NCI-H748 (cell line): ENCODE data around the gene EEF1A1.
"Not testable (repeated sequence)": the region's sequence is repeated elsewhere in the genome, so short reads cannot be mapped to it uniquely, and the experiment has no call there.

ENCODE experiments used
- DNase-seq: peaks from one replicate; lab custom pipeline; 2025; ENCODE audit not compliant: unreplicated experiment; lab: John Stamatoyannopoulos, UW

Gene EEF1A1

DNA sequence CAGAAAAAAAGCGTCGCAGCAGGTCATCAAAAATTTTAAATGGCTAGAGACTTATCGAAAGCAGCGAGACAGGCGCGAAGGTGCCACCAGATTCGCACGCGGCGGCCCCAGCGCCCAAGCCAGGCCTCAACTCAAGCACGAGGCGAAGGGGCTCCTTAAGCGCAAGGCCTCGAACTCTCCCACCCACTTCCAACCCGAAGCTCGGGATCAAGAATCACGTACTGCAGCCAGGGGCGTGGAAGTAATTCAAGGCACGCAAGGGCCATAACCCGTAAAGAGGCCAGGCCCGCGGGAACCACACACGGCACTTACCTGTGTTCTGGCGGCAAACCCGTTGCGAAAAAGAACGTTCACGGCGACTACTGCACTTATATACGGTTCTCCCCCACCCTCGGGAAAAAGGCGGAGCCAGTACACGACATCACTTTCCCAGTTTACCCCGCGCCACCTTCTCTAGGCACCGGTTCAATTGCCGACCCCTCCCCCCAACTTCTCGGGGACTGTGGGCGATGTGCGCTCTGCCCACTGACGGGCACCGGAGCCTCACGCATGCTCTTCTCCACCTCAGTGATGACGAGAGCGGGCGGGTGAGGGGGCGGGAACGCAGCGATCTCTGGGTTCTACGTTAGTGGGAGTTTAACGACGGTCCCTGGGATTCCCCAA, at the start of gene EEF1A1:
EEF1A1 (minus strand) TSS at position 345 of the 663 bp plus-strand sequence. CDS start 1,006 bp downstream, outside the sequence.
- DNase-seq, result peak; percentile 99

DNA sequence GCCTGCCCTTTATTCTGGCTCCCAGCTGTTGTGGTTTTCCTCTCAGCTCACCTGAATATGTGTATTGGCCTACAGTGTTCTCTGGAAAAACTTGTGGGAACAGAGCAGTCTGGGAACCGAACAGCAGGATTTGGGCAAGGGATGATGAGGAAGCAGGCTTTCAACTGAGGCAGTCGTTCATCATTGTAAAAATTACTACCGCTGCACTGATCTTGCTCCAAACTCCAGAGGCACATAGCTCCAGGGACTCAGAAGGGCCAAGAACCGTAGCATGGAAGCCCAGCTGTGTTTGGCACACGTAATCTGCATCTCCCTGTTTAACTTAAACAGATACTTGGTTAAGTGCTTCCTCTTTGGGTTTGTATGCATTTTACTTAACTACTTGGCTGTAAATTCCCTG, 48.3 kb upstream of the EEF1A1 start:
- DNase-seq, result no peak

DNA sequence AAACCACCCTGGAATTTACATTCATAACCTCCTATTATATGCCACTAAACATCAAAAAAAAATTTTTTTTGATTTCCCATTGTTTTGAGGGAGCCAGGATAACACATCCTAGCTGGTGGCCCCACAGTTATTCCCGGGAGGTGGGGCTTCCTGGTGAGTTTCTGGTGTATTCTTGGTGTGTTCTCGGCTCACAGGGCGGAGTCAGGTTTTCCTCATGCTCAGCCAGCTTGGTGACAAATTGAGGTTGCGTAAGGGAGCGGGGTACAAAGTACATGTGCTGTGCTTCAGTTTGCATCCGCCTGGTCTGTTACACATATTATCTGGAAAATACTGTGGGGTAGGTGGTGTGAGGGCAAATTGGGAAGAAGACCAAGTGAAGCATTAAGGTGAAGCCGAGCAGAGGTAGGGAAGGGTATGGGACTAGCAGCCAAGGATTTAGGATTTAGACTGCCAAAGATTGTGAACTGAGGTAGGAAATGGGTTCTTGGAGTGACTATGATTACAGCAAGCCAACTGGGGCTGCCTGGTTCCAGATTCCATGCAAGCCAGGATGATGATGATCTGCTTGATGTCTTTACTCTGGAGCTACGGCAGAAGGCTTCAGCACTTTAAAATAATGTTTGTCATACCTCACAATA, 46.2 kb upstream of the EEF1A1 start:
- DNase-seq, result no peak

DNA sequence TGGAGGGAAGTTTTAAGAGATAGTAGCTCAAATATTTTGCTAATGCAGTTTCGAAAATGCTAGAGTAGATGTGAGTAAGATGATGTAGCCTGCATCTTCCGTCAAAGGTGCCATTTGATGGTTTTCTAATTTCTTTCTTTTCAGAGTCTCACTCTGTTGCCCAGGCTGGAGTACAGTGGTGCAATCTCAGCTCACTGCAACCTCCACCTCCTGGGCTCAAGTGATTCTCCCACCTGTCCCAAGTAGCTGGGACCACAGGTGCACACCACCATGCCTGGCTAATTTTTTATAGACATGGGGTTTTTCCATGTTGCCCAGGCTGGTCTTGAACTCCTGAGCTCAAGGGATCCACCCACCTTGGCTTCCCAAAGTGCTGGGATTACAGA, 45.6 kb upstream of the EEF1A1 start:
- not testable (repeated sequence) for DNase-seq

DNA sequence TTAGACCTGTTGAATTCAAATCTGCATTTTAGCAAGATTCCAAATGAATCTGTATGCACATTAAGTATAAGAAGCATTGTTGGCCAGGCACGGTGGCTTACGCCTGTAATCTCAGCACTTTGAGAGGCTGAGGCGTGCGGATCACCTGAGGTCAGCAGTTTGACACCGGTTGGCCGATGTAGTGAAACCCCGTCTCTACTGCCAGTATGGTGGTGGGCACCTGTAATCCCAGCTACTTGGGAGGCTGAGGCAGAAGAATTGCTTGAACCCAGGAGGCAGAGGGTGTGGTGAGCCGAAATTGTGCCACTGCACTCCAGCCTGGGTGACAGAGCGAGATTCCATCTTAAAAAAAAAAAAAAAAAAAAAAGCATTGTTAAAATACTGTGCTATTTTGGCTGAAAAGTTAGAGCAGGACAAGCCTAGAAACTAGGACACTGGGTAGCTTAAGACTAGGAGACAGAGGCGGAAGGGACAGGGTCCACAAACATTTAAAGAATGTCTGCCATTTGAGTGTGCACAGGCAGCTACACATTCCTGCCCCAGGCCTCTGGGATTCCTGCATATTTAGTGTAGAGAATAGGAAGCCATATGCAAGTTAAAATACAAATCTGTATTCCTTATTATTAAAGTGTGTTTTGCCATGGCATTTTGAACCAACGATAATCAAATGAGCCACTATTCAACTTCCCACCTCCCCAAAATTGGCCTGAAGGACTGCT, 45.1 kb upstream of the EEF1A1 start:
- DNase-seq, result no peak

DNA sequence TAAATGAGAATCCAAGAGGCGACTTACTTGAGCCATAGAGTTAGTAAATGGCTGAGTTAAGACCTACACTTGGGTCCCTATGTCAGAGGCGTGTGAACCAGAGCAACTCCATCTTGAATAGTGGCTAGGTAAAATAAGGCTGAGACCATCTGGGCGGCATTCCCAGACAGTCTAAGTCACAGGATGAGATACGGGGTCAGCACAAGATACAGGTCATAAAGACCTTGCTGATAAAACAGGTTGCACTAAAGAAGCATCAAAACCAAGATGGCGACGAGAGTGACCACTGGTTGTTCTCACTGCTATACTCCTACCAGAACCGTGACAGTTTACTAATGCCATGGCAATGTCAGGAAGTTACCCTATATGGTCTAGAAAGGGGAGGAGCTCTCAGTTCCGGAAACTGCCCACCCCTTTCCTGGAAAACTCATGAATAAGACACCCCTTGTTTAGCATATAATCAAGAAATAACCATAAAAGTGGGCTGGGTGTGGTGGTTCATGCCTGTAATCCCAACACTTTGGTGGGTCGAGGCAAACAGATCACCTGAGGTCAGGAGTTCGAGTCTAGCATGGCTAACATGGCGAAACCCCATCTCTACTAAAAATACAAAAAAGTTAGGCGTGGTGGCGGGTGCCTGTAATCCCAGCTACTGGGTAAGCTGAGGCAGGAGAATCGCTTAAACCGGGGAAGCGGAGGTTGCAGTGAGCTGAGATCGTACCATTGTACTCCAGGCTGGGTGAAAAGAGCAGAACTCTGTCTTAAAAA, 43.9 kb upstream of the EEF1A1 start:
- DNase-seq, result no peak

DNA sequence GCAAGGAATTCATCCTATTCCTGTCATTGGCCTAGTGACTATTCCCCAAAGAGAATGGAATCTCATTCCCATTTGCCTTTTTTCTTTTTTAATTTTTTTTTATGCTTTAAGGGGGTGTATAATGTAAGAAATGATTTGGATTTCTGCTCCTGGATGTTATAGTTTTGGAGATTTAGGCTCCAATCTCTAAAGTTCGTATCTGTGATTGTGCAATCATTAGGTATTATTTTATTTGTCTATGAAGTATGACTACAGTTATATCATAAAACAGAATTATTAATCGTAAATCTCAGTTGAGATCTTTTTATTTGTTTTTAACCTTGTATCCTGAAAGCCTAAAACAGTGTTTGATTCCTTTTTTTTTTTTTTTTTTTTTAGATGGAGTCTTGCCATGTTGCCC, 41.7 kb upstream of the EEF1A1 start:
- no peak for DNase-seq

DNA sequence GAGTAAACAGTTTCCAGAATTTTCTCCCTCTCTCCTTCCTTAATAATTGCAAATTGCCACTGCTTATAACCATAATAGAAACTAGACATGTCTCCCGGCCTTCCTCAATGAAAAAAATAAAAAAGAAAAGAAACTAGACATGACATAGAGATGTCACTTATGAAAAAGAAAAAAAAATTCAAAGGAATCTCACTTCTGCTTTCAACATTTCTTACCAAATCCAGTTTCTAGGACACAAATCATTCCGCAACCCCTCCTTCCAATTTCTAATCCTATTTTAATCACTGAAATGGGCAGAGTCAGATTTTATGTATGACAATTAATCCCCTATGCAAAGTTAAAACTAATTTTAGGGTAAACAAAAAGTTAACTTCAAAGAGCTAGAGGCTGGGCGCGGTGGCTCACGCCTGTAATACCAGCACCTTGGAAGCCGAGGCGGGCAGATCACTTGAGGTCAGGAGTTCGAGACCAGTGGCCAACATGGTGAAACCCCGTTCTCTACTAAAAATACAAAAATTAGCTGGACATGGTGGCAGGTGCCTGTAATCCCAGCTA, 40.1 kb upstream of the EEF1A1 start:
- DNase-seq, result no peak

DNA sequence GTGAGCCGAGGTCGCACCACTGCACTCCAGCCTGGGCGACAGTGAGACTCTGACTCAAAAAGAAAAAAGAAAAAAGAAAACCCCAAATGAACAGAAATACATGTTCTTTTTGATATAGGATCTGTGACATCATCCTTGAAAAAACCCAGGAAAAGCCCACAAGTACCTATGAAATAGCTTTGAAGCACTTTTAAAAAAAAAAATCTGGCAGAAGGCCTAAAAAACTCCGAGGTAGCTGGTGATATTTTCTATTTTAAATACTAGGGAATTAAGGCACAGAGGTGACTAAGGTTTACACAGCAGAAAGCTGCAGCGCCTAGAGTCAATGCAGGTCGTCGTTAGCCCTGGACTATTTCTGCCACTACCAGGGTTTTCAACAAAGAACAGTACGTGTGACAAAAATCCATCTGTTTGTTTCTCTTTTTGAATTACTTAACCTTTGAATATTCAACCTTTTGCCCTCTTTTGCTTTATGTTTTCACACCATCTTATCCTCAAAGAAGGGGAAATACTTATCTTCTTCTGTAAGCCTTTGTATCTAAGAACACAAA, 39.4 kb upstream of the EEF1A1 start:
- no peak for DNase-seq

DNA sequence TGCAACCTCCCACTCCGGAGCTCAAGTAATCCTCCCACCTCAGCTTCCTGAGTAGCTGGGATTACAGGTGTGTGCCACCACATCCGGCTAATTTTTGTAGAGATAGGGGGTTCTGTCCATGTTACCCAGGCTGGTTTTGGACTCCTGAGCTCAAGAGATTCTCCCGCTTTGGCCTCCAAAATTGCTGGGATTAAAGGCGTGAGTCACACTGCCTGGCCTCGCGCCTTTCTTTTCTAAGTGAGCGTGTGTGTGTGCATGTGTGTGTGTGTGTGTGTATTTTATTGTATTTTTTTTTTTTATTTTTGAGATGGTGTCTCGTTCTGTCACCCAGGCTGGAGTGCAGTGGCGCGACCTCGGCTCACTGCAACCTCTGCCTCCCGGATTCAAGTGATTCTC, 38.6 kb upstream of the EEF1A1 start:
- not testable (repeated sequence) for DNase-seq

DNA sequence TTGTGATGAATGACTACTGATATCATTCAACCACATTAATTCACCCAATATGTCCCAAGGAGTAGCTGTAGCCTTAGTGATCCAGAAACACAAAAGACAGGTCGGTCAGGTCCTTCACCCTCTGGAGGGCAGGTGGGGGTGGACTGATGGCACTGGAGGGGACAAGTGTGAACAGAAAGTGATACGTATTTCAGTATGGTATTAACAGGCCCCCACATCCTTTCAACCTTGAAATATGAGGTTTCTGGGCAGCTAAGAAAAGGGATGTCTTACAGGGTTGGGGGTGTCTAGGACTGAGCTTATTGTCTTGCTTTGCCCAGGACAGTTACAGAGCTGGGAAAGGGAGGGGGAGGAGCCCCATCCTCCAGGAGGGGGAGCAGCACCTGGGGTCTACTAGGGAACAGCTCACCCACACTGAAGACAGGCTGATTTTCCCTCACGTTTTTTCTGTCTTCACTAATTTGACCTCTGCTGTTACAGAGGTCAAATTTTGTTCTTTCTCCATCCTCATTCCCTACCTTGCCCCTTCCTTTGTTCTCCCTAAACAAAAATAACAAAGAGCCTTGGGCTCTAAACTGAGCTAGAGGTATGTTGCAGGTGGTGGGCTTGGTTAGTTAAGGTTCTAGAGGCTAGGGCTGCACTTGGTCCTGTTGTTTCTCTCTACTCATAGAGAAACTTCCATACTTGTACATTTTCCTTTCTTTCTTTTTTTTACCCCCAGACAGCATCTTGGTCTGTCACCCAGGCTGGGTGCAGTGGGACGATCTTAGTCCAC, 38.0 kb upstream of the EEF1A1 start:
- no peak for DNase-seq

DNA sequence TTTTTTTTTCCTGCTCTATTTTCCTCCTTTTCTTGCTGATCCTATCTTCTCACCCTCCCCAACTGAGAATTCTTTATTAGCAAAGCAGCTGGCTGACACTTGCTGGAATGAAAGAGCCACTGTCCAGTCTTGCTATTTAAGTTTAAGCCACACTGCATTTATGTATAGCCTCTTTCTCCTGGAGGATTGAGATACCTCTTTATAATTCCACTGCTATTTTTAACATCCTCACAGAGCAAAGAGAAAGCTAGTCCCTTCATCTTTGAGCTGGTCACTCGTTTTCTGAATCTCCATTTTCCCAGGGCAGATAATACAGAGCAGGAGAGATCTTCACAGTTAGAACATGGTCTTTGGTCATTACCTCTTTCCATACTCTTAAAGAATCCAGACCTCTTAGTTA, 36.0 kb upstream of the EEF1A1 start:
- DNase-seq, result no peak

DNA sequence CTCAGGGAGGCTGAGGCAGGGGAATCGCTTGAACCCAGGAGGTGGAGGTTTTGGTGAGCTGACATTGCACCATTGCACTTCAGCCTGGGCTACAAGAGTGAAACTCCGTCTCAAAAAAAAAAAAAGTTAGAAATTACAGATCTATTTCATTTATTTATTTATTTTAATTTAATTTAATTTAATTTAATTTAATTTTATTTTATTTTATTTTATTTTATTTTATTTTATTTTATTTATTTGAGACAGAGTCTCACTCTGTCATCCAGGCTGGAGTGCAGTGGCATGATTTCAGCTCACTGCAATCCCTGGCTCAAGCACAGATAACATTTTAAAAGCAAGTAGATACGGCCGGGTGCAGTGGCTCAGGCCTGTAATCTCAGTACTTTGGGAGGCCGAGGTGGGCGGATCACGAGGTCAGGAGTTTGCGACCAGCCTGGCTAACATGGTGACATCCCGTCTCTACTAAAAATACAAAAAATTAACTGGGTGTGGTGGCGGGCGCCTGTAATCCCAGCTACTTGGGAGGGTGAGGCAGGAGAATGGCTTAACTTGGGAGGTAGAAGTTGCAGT, 34.6 kb upstream of the EEF1A1 start:
- not testable (repeated sequence) for DNase-seq

DNA sequence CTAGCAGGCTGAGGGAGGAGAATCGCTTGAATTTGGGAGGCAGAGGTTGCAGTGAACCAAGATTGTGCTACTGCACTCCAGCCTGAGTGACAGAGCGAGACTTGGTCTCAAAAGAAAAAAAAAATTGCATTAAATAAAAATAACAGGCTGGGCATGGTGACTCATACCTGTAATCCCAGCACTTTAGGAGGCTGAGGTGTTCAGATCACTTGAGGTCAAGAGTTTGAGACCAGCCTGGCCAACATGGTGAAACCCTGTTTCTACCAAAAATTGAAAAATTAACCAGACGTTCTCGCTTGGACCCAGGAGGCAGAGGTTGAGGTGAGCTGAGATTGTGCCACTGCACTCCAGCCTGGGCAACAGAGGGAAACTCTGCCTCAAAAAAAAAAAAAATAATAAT, 30.3 kb upstream of the EEF1A1 start:
- DNase-seq, result not testable (repeated sequence)

DNA sequence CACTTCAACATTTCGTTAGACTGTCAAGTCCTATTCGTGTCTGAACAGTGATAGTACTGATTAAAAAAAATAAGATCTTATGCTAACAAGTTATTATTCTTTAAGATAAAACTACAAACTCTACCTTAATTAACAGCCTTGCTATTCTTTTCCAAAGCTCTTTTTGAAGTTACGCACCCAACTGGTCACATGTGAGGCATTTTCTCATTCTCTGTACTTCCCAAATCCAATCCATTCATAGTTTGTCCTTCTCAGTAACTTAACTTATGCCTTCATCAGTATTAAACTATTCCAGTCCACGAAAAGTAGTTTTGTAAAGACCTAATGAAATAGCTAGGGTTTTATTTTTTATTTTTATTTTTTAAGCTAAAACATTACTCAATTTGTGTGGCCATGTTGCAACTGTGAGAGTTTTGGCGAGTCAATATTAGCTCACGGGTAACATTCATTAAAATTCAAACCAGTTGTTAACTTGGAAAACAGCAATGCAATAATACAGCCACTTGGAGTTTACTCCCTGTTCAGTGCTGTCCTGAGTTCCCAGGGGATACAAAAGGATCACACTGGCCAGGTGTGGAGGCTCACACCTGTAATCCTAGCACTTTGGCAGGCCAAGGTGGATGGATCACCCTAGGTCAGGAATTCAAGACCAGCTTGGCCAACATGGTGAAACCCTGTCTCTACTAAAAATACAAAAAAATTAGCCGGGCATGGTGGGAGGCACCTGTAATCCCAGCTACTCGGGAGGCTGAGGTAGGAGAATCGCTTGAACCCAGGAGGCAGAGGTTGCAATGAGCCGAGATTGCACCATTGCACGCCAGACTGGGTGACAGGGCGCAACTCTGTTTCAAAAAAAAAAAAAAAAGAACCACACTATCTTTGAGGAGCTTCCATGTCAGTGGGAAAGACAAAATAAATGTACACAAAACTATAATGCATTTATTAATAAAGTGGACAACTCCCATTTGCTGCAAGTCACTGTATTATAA, 27.9 kb upstream of the EEF1A1 start:
- DNase-seq, result no peak

DNA sequence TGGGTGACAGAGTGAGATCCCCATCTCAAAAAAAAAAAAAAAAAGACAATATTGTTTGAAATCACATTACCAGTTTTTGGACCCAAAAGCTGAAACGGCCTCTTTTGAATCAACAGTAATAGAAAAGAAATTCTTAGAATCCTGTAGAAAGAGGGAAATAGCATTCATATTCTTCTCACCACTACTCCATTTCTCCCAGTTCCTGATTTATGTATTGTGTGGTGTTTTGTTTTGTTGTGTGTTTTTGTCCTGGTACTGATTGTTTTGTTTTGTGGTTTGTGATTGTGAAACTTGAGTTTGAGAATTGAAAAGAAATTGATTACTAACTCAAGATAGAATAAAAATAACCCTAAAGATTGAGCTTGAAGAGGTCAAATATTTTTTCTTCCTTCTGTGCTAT, 26.2 kb upstream of the EEF1A1 start:
- no peak for DNase-seq

DNA sequence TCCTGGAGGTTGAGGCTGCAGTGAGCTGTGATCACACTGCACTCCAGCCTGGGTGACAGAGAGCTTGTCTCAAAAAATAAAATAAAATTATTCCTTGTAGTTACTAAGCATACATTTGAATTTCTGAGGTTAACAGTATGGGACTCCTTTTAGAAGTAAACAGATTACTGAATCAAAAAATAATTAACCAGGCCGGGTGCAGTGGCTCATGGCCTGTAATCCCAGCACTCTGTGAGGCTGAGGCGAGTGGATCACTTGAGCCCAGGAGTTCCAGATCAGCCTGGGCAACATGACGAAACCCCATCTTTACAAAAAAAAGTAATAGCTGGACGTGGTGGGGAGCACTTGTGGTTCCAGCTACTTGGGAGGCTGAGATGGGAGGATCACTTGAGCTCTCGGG, 22.1 kb upstream of the EEF1A1 start:
- DNase-seq, result no peak

DNA sequence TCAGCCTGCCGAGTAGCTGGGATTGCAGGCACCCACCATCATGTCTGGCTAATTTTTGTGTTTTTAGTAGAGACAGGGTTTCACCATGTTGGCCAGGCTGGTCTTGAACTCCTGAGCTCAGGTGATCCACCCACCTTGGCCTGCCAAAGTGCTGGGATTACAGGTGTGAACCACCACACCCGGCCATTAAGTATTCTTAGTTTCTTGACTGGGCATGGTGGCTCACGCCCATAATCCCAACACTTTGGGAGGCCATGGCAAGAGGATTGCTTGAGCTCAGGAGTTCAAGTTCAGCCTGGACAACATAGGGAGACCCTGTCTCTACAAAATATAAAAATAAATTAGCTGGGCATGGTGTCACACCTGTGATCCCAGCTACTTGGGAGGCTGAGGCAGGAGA, 21.6 kb upstream of the EEF1A1 start:
- DNase-seq, result not testable (repeated sequence)
